Activated CD8-positive, alpha-beta memory T cell treated with anti-CD3 and anti-CD28 coated beads, Interleukin-2, amount 50 U/mL, for 48 hours (primary cell): ENCODE results near the gene LTC4S.

Experiments
- DNase-seq: peaks from one replicate; pipeline ENCODE4 v3.0.0-alpha.2; 2020

Gene LTC4S

DNA sequence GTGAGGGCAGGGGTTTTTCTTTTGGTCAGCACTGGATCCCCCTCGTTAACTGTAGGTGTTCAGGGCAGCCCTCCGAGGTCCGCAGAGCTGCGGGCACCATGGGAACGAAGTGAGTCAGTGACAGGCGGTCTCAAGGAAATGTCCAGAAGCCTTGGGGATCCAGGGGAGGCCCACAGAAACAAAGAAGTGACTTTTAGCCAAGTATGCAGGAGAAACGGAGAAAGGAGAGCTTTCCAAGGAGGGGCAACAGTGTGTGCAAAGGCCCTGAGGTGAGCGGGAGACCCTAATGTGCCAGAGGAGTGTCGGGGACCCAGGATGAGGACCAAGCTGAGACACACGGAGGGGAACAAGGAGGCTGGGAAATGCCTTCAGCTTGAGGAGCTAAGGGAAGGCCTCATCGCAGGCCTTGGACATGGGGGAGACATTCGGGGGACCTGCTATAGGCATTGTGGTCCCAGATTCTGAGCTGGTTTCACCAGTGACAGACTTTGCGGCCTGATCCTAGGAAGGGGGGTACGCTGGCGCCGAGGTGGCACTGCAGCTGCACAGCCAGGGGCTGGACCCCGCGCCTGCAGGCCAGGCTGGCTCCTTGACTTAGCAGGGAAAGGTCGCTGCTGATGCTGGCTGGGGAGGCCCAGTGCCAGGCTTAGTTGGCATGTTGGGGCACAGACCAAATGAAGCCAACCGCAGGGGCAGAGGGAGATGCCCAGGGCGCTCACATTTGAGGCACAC, 3.3 kb downstream of the LTC4S start:
- DNase-seq = no peak

DNA sequence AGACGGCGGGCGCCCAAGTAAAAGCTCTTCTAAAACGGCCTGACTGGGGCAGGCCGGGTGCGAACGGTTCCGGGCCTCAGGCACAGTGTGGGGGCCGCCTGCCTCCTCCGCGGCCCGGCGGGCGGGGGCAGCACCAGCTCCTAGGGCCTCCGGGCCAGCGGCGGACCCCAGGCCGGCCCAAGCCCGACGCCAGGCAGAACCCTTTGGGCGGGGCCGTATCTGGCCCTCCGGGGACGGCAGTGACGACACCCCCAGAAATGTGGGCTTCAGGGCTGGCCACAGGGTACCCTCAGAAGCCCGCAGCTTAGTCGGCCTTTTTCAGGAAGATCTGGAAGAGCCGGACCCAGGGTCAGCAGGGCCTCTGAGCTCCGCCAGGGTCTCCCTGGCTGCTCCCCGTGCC, 4.0 kb downstream of the LTC4S start:
- no peak for DNase-seq

DNA sequence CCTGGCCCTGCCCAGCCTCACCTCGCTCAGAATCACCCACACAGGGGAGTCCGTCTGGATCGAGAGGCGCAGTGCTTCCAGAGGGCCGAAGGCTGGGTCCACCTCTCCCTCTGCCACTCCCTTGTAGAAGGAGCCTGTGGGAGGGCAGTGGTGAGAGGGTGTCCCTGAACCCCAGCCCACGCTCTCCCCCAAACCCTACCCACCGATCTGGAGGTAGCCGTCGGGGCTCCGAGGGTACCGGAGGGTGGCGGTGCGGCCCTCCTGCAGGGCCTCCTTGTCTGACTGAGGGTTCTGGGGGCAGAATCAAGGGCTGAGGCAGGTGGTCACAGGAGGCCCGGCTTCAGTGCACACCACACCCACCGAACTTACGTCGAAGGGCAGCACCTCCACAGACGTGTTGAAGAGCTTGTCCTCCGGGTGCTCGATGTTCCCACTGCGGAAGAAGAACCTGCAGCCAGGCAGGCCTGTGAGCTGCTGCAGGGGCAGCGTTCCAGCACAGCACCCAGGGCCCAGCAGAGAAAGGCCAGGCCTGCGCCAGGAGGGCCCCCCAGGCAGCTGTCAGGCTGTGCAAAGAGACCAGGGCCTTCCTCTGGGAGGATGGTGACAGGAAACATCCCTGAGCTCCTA, 4.5 kb downstream of the LTC4S start:
- DNase-seq = no peak

DNA sequence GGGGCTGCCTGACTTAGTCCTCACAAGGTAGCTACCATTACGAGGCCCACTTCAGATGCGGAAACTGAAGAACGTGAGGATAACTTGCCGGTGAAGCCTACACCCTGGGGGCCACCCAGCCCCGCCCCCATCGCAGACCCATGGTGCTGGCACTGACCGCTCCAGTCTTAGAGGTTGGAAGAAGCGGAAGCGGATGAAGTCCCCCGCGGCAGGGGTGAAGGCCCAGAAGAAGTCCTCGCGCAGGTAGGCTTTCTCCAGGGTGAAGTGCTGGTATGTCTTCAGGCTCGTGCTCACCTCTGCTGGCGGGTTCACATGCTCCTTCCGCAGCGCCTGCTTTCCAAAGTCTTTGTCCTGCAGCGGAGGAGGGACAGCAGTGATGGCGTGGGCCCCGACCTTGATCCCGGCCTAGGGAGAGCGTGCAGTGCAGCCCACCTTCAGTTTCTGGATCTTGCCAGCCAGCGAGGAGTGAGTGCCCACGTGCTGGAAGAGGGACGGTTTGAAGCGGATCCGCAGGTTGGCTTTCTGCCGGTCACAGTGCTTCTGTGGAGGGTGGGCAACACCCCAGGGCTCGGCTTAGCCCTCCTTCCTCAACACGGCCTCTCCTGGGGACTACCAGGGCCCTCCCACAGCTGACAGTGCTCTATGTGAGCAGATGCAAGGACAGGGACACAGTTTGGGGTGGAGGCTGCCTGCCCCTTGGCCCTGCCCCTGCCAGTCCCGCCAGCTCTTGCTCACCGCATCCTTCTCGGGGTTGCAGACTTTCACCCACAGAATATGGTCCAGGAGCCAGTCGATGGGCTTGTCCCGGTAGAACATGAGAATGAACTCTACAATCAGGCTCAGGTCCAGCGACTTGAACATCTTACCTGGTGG, 5.2 kb downstream of the LTC4S start:
- DNase-seq = no peak

DNA sequence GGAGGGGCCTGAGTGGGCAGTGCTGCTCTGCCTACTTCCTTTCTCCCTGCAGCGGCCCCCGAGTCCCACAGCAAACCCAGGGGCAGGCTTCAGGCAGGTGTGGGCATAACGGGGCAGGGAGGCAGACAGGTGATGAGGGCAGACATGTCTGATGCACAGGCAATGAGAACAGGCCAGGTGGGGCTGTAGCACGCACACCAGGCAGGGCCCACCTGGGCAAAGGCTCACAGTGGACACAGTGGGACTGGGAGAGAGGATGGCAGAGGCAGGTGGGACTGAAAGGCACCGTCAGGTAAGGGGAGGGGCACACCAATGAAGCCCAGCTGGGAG, 5.8 kb downstream of the LTC4S start:
- DNase-seq = no peak

DNA sequence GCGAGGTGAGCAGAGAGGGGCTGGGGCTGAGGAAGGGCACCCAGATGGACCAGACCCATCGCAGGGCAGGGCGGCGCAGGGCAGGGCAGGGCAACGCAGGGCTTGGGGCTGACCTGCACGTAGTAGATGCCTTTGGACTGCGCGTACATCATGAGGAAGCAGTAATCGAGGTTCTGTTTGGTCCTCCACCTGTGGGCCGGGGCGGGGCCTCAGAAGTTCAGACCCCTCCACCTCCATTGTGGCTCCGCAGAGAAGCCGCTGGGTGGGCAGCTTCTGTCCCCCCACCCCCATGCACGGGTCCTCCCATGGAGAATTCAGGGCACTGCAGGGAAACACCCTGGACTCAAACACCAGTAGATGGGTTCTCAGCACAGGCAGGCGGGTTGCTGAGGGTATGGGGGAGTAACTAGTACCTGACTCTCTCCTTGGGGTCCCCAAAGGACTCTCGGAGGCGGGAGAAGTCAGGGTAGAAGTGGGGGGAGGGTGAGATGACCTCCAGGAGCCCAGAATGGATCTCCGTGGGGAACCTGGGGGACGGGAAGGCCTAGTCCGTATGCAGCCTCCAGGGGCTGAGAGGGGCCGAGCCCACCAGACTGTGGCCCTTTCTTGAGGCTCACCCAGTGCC, 6.4 kb downstream of the LTC4S start:
- no peak for DNase-seq

DNA sequence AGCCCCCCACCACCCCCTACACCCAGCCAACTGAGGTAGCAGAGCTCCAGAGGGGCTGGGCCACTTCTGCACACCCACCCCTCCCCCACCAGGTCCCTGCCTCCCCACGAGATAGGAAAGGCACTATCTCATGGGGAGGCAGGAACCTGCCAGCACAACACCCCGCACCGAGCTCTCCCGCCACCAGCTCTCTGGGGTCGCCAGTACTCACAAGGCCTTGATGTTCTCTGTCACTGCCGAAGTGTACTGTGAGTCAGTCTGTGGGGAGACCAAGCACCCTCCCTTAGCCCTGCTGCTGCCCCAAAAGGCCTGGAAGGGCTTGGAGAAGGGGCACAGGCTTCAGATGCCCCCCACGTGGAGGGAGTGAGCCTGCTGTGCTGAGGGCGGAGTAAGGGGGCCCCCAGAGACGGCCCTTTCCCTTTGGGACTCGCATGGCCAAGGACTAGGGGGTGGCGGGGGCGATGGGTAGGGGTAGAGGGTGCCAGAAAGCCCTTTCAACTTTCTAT, 7.0 kb downstream of the LTC4S start:
- no peak for DNase-seq

DNA sequence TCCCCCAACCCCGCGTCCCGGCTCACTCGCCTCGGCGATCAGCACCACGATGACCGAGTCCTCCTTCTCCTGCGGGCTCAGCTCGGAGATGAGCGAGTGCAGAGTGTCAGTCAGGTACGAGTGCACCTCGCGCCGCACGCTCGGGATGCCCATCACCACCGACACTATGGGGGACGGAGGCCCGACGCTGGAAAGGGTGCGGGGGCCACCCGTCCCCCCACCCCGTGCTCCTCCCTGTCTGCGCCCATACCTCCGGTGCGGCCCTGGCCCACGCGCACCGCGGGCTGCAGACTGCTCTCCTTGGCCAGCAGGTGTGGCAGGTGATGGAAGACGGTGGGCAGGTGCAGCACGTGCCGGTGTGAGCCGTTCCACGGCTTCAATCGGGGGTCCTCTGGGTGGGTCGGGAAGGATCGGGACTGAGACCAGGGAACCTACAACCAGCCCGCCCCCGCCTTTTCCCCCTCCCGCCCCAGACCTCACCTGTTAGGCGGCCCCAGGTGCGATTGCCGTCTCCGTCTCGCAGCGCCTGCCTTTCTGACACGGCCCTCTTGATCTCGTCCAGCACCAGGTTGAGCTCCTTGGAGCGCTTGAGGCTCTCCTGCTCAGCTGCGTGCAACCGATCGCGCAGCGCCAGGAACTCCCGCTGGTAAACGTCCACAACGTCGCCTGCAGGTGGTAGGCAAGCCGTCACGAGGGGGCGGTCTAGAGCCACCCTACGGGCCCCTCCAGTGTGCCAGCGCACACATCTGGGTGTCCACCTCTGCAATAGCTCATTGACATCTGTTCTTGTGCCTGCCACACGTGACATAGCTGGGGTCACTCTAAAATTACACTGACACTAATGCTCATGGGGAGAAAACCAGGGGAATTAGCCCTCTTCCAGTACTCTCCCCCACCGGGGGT, 7.8 kb downstream of the LTC4S start:
- DNase-seq = peak; percentile 92

DNA sequence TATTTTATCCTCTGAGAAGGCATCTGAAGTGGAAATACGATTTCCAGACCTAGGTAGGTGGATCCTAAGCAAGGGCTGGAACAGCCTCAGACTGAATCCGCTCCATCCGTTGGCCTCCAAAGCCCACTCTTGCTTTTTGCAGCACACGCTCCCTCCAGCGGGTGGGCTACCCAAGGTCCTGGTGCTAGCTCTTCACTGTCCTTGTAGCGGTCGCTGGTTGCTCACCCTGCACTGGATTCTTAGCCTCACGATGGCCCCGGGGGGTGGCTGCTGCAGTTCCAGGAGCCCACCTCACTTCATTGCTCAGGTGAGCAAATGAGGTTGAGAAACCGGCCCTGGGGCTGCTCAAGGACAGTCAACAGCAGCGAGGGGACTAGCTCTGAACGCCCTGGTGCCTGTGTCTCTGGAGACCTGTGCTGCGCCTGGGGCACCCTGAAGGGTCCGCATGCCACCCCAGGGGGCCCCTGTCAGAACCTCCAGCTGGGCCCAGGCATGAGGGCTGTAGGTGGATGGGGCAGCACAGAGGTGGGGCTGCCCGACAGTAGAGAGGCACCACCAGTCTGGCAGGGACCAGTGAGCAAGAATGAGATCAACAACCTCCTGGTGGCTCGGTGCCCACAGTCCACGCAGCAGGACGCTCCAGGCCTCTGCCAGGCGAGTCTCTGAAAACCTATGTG, 8.6 kb downstream of the LTC4S start:
- DNase-seq = no peak

DNA sequence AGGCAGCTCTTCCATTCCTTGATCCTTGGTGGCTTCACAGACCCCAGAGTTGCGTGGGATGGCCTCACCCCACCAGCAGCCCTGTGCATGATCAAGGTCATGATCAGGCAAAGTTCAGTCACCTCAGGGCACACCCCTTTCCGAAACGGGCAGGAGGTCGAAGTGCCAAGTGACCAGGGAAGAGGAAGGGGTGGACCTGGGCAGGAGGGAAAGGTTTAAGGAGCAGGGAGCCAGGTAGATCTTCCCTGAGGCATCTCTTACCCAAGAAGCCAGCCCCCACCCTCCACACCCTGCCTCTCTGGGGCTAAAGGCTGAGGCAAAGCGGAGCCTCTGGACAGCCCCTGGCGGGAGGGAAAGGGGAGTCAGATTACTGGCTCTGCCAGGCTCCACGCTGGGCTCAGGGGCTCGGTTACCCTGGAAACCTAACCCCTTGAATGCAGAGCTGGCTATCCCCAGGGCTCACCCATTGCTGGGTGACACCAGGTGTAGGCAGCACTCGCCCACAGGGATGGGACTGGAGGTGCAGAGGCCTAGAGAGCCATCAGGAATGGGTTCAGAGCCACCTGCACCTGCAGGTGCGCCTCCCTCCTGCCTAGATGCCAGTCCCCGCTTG, 9.3 kb downstream of the LTC4S start:
- peak; percentile 61 for DNase-seq

DNA sequence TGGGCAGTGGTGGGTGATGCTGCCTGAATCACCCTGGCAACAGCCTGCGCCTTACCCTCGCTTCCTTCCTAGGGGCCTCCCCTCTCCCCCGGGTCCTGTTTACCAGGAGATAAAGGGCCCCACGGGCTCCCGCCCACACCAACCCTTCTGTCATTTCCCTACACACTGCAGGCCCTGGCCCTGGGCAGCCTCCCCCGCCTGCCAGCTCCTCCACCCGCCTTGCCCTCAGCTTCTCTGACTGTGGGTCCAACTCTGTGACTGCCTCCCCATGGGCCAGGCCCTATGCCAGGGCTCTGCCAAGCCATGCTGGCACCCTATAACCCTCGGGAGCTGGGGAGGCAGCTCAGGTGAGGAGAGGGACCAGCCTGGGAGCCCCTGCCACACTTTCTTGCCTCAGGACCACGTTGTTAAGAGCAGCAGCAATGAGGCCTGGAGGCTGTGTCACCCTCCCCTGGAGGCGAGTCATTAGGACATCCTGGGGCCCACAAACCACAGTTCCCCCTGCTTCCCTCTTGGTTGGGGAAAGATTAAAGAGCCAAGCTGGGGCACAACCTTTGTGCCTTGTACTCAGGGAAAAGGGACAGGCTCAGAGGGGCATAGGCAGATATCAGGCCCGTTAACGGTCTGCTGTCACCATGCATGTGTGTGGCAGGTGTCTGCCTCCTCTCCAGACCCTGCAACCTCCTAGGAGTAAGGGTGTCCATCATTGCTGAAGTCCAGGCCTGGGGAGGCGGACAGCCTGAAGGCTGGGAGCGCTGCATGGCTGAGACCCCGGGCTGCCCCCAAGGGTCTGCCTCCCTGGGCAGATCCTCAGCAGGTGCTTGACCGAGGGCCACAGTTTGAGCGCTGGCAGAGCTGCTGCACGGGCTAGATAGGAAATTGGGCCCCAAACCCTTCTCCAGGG, 10.1 kb downstream of the LTC4S start:
- peak; percentile 79 for DNase-seq

DNA sequence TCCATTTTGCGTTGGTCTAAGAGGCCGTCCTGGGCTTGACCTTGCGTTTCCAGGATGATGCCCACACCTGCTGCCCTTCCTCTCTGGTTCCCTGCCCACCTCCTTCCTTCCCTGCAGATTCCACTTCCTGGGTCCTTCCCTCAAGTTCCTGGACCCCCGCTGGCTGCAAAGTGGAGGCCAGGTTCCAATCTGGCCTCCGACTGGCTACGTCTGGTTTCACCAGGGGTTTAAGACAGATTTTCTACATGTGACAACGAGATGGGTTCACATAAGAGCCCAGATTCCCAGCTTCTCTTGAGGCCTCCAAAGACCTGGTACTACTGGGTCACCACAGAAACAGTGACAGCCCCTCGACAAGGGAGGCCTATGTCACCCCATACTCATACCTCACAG, 10.8 kb downstream of the LTC4S start:
- DNase-seq = no peak

DNA sequence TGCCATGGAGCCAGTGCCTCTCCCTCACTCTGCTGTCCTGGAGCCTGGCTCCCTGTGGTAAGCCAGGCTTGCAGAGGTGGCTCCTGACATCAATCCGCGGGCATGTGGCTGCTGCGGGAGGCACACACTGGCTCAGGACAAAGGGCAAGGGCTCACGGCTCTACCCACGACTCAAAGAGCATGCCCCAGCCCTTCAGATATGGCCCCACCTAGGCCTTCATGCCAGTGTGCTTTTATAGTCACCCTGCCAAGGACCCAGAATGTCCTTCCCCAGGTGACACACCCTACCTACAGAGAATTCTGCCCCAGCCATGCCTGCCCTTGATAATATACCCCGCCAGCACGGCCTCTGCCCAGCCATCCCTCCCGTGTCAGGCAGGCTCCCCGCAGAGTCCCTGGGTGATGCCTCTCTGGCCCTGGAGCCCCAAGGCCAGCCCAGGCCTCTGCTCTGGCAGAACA, 11.3 kb downstream of the LTC4S start:
- DNase-seq = peak; percentile 61

DNA sequence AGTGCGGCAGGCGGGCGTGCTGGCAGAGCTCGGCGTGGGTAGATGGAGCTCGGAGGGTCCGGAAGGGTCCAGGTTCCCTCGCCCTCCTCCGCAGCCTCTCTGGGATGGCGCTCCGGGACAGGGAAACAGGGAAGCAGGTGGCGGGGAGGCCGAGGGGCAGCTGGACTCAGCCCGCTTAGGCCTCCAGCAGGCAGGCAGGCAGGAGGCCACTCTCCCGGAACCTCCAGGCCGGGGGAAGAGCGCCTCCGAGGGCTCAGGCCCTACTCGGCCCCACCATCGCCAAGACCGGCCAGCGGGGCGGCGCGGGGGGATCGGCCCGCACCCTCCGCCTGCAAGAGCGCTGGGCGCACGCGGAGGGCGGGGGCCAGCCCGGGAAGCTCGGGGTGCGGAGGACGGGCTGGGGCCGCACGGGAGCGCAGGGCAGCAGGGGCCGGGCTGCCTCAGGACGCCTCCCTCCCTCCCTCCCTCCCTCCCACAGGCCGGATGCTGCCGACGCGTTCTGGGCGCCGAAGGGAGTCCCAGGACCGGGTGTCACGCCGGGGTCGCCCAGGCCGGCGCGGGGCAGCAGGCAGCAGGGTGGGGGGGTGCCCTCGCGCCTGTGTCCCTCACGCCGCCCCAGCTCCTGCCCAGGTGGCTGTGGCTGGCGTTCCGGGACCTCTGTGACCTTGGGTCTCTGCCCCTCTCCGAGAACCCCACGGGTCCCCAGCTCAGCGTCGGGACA, 11.9 kb downstream of the LTC4S start:
- DNase-seq = peak; percentile 67

DNA sequence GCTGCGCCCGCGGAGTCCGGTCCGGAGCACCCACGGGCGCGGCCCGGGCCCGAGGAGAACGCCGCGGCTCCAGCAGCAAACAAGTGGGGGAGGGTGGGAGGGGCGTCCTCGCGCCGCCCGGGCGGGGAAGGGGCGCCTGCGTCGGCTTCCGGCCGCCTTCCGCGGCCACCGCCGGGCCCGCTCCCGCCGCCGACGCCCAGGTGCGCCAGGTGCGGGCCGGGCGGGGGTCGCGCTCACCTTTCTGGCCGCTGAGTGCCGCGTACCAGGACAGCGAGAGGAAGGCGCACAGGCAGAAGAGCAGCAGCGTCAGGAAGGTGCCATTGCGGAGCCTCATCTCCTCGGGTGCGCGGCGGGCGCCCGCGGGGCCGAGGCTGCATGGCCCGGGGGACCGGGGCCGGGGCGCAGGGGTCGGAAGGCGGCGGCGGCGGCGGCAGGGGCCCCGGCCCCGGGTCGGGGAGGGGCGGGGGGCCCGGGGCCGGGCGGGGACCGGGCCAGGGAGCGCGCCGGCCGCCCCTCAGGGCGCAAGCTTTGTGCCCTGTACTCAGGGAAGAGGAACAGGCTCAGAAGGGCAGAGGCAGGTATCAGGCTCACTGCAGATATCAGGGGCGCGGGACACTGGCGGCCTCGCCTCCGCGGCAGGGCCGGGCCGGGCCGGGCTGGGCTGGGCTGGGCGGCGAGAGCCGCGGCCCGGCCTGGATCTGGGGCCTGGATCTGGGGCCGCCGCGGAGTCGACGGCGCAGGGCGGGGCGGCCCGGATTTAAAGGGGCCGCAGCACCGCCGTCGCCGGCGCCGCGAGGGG, 12.7 kb downstream of the LTC4S start, which contains the start of gene MGAT4B:
Gene MGAT4B, minus strand, starts transcription at position 617 of the 799 bp plus-strand sequence. Its CDS starts 283 bp downstream, at position 334.
- peak; percentile 84 for DNase-seq

DNA sequence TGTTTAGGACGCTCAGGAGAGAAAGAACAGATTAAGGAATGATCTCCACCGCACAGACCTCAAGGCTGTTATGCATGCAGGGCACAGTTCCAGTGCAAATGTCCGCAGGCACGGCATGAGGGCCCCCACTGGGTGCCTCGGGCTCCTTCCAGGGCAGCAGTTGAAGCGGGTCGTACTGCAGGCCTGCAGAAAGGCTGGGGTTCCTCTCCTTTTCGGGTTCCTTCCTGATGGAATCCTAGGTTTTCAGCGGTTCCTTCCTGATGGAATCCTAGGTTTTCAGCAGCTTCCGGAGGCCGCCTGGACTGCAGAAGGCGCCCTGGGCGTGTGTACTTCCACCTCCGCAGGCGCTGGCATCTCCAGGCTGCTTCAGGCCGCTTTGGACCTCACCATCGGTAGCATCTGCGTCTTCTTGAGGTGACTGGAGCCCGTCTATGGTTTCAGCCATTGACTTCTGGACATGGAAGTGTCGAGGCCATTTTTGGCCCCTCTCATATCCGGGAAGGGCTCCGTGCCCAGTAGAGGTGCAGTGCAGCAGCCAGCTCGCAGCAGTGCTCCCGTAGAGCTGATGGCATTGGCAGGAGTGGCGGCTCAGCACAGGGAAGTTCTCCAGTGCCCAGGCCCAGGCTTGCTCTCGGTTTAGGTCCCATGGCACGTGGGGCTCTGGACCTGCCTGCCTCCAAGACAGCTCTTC, 18.5 kb downstream of the LTC4S start:
- DNase-seq = no peak

DNA sequence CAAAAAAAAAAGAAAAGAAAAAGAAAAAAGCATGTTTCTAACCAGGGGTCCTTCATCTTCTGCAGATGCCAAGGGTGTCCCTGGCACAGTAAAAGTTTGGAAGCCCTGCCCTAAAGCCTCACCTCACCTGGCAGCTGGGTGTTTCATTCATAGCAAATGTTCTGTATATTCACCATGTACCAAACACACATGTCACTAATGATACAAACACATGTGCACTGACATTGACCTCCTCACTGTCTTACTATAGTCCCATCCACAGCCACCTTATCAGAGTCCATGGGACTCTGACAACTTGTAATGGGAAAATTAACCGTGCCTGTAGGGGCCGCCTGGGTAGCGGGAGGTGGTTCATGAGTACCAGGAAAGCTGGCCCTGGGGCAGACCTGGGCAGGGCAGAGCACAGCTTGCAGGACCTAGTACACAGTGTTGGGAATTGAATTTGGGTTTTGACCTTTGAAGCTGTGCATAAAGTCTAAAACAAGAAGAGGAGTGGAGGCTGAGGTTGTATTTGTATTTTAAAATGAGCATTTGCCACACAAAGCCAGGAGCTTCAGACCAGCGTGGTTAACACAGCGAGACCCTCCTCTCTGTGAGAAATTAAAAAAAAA, 19.3 kb downstream of the LTC4S start:
- no peak for DNase-seq
